SH-SY5Y (cell line): ENCODE measurements around the gene C19orf44.

Source experiments
- GATA2 ChIP-seq: IDR thresholded peaks from 2 replicates; pipeline ENCODE4 v1.6.1; 2011; ENCODE audit warnings: mild to moderate bottlenecking, low read depth, low read length
- GATA3 ChIP-seq: IDR thresholded peaks from 2 replicates; pipeline ENCODE4 v1.6.1; 2011; ENCODE audit warnings: low read depth, mild to moderate bottlenecking, low read length, moderate library complexity

GRCh38 chr19:16531380-16531669 is 35.1 kb downstream of the C19orf44 start:
- no peak for TF ChIP-seq GATA2
- TF ChIP-seq GATA3: no peak
